ENCODE results near the gene ISLR.

DNA sequence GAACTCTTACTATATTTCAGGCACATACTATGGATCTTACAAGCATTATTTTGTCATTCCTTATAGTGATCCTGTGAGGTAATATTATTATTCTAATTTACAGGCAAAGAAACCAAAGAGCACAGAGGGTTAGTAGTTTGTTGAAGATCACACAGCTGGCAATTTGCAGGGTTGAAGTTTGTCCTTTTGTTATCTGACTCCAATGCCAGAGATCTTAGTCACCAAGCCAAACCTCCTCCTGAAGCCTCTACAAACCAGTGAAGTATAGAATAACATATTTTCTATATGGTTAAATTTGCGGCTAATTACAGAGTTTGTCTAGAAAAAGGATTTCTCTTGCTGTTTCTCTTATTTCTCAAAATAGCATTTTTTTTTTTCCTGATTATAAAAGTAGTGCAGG, 31.9 kb upstream of the ISLR start:
- TF ChIP-seq CTCF (IDR thresholded peaks at IDR 0.05 in 2 of 3, conservative IDR thresholded peaks at IDR 0.05 in 1 of 3; ENCODE audit: borderline replicate concordance in 1 of 3, insufficient read depth in 1 of 3, low read depth in 2 of 3, low read length in 2 of 3): no peak
- TF ChIP-seq POLR2A (IDR thresholded peaks at IDR 0.05; ENCODE audit: borderline replicate concordance, extremely low read depth, insufficient read depth, insufficient read length): no peak
- TF ChIP-seq EZH2 (IDR thresholded peaks at IDR 0.05): no peak

All from HCT116 (cell line).